Stimulated activated CD8-positive, alpha-beta memory T cell treated with anti-CD3 and anti-CD28 coated beads, Interleukin-7, amount 100 ng/mL, for 4 hours (primary cell): ENCODE results near the gene LRRC15.

Experiments used
- DNase-seq, 2 donors: peaks; one replicate each; pipeline ENCODE4 v3.0.0-alpha.2; 2020; ENCODE audit warnings: low read depth in 2 of 2

Gene LRRC15

GRCh38 chr3:194369522-194370279, at the start of gene LRRC15:
TSS of gene LRRC15 (minus strand) at chr3:194369743. CDS start at chr3:194361043, 8,700 bp downstream.
- DNase-seq = no peak

- no peak for DNase-seq
Observed at GRCh38 chr3:194418671-194419070, 49.1 kb upstream of the LRRC15 start.

GRCh38 chr3:194407423-194407822, 37.9 kb upstream of the LRRC15 start:
- no peak for DNase-seq

- DNase-seq = no peak
Observed at GRCh38 chr3:194405766-194406165, 36.2 kb upstream of the LRRC15 start.

- no peak for DNase-seq
Observed at GRCh38 chr3:194404365-194405140, 35.0 kb upstream of the LRRC15 start.

GRCh38 chr3:194401868-194402329, 32.4 kb upstream of the LRRC15 start:
- no peak for DNase-seq

GRCh38 chr3:194401346-194401745, 31.8 kb upstream of the LRRC15 start:
- DNase-seq = no peak

GRCh38 chr3:194399874-194400411, 30.4 kb upstream of the LRRC15 start:
- DNase-seq = no peak

GRCh38 chr3:194399166-194399565, 29.6 kb upstream of the LRRC15 start, which contains the start of gene GP5:
TSS of gene GP5 (minus strand) at chr3:194399266. CDS start at chr3:194398282, 984 bp downstream.
- DNase-seq = no peak

GRCh38 chr3:194397757-194398312, 28.3 kb upstream of the LRRC15 start:
- DNase-seq = peak in 1 of 2 donors; percentile 10

GRCh38 chr3:194396859-194397756, 27.6 kb upstream of the LRRC15 start:
- no peak for DNase-seq

GRCh38 chr3:194396539-194396858, 27.0 kb upstream of the LRRC15 start:
- DNase-seq = no peak

GRCh38 chr3:194395778-194396538, 26.4 kb upstream of the LRRC15 start:
- peak; percentile 56 to 64 for DNase-seq

GRCh38 chr3:194395212-194395611, 25.7 kb upstream of the LRRC15 start:
- DNase-seq = no peak

- DNase-seq = no peak
Observed at GRCh38 chr3:194392576-194392975, 23.0 kb upstream of the LRRC15 start.

GRCh38 chr3:194390835-194391234, 21.3 kb upstream of the LRRC15 start:
- no peak for DNase-seq

GRCh38 chr3:194389269-194389668, 19.7 kb upstream of the LRRC15 start:
- no peak for DNase-seq

GRCh38 chr3:194387926-194388418, 18.4 kb upstream of the LRRC15 start:
- no peak for DNase-seq

- no peak for DNase-seq
Observed at GRCh38 chr3:194387276-194387675, 17.7 kb upstream of the LRRC15 start.

- DNase-seq = no peak
Observed at GRCh38 chr3:194386648-194387047, 17.1 kb upstream of the LRRC15 start.
